ENCODE results near the gene BICDL2. TPM values are rescaled to one million over a fixed set of nuclear protein-coding genes. Genes with fewer than 3 reads are reported as not detected.

BICDL2 gene
- total RNA-seq, 1 experiment from 2014 or later, result not detected

DNA sequence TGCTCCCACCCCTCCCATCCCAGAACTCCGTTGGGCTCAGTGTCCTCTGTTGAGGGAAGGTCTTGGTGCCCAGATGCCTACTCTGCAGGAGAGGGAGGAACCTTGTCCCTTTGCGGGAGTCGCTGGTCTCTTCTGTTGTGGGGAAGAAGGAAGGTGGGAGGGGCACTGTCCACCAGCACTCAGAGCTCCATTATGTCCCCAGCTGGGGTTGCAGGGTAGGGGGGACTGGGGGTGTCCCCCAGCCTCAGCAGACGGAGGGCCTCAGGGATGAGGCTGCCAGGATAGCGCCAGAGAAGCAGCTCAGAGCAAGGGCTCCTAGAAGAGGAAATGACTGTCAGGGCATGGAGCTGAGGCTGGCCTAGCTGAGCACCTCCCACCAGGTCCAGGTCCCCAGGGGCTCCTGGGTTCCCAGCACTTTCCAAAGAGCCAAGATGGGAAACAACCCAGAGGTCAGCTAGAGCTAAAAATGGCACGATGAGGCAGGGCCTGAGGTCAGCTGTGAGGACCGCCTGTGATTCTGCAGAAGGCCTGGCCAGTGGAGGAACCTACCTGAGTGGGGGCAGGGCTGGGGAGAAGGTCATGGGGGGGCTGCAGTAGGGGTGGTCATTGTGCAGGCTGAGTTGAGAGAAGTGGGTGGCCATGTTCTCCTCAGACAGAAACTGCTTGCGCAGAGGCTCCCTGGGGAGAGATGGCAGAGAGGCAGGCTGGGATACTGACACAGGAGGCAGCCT is 13.9 kb downstream of the BICDL2 start:
- POLR2A ChIA-PET (ENCODE audit: low non-redundant PET), result no interaction called here
- Histone ChIP-seq H3K27ac (ENCODE audit: low read depth, low read length, poor library complexity, severe bottlenecking) (peak overlapping the region; percentile 97), H3K4me1 (ENCODE audit: insufficient read depth, low read length, poor library complexity, severe bottlenecking) (peaks cover 29% of the 10 kb centered on the region), H3K9me3 (ENCODE audit: low read depth, low read length, poor library complexity, severe bottlenecking) (no peaks in the 10 kb centered on the region), H3K4me3 (ENCODE audit: low read depth, low read length, poor library complexity, severe bottlenecking) (peak overlapping the region; percentile 71), H3K36me3 (ENCODE audit: insufficient read depth, low read length, poor library complexity, severe bottlenecking) (peaks cover 3% of the 10 kb centered on the region), H3K27me3 (replicated peaks; ENCODE audit: insufficient read depth, low read depth, low read length, poor library complexity) (no peaks in the 10 kb centered on the region)
- TSS peak; percentile 90 for BruUV-seq (replicated peaks)
- no peak for TF ChIP-seq EZH2 (IDR thresholded peaks at IDR 0.05; ENCODE audit: borderline replicate concordance, low read depth, low read length, poor library complexity, severe bottlenecking)
- TF ChIP-seq, protein P1, sequence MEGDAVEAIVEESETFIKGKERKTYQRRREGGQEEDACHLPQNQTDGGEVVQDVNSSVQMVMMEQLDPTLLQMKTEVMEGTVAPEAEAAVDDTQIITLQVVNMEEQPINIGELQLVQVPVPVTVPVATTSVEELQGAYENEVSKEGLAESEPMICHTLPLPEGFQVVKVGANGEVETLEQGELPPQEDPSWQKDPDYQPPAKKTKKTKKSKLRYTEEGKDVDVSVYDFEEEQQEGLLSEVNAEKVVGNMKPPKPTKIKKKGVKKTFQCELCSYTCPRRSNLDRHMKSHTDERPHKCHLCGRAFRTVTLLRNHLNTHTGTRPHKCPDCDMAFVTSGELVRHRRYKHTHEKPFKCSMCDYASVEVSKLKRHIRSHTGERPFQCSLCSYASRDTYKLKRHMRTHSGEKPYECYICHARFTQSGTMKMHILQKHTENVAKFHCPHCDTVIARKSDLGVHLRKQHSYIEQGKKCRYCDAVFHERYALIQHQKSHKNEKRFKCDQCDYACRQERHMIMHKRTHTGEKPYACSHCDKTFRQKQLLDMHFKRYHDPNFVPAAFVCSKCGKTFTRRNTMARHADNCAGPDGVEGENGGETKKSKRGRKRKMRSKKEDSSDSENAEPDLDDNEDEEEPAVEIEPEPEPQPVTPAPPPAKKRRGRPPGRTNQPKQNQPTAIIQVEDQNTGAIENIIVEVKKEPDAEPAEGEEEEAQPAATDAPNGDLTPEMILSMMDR (conservative IDR thresholded peaks at IDR 0.05; ENCODE audit: low read depth, low read length), result no peak
- peak; percentile 37 for DNase-seq (ENCODE audit: low spot score)
- CTCF ChIA-PET, result interaction anchor here (1.1 to 2.9 kb wide), 2 partner anchors 9 to 19 kb away, joined by 3 to 9 read pairs; no protein-coding TSS in a partner anchor
- intact Hi-C loops (cut with micrococcal nuclease; ENCODE audit: unreplicated experiment), result no loop called here

DNA sequence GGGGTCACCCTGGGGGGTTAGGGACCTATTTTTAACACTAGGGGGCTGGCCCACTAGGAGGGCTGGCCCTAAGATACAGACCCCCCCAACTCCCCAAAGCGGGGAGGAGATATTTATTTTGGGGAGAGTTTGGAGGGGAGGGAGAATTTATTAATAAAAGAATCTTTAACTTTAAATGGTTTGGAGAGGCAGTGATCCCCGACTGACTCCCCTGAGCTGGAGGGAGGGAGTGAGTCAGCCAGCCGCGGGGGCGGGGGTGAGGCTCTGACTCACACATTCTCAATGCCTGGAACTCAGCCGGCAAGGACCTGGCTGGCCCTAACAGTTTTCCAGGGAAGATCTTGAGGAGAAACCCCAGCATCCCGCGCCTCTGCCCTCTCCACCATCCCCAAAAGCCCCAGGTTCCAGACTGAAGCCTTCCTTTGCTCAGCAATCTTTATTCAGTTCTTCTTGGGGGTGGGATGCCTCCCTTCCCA is 14.5 kb downstream of the BICDL2 start:
- peak; percentile 93 for DNase-seq (ENCODE audit: low spot score)

DNA sequence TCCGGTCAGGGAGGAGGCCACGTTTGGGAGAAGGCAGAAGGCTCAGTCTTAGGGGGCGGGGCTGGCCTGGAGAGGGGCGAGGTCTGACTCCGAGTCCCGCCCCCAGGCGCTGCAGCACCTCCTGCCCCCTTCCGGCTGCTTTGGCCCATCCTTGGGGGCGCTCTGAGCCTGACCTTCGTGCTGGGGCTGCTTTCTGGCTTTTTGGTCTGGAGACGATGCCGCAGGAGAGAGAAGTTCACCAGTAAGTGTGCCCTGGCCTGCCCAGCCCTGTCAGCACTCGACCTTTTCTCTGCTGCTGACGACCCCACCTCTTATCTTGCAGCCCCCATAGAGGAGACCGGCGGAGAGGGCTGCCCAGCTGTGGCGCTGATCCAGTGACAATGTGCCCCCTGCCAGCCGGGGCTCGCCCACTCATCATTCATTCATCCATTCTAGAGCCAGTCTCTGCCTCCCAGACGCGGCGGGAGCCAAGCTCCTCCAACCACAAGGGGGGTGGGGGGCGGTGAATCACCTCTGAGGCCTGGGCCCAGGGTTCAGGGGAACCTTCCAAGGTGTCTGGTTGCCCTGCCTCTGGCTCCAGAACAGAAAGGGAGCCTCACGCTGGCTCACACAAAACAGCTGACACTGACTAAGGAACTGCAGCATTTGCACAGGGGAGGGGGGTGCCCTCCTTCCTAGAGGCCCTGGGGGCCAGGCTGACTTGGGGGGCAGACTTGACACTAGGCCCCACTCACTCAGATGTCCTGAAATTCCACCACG is 15.1 kb downstream of the BICDL2 start:
- Histone ChIP-seq H3K4me1 (ENCODE audit: insufficient read depth, low read length, poor library complexity, severe bottlenecking) (peaks cover 29% of the 10 kb centered on the region), H3K27me3 (replicated peaks; ENCODE audit: insufficient read depth, low read depth, low read length, poor library complexity) (no peaks in the 10 kb centered on the region), H3K9me3 (ENCODE audit: low read depth, low read length, poor library complexity, severe bottlenecking) (no peaks in the 10 kb centered on the region), H3K27ac (ENCODE audit: low read depth, low read length, poor library complexity, severe bottlenecking) (peak overlapping the region; percentile 97), H3K36me3 (ENCODE audit: insufficient read depth, low read length, poor library complexity, severe bottlenecking) (peaks cover 3% of the 10 kb centered on the region), H3K4me3 (ENCODE audit: low read depth, low read length, poor library complexity, severe bottlenecking) (peak overlapping the region; percentile 63)
- no TSS peak for BruUV-seq (replicated peaks)
- CTCF ChIA-PET, result interaction anchor here (0.5 to 2.9 kb wide), 3 partner anchors 10 to 184 kb away, joined by 3 to 9 read pairs (median 4); no protein-coding TSS in a partner anchor
- intact Hi-C loops (cut with micrococcal nuclease; ENCODE audit: unreplicated experiment), result no loop called here
- POLR2A ChIA-PET (ENCODE audit: low non-redundant PET), result no interaction called here
- peak; percentile 87 for DNase-seq (ENCODE audit: low spot score)
- no peak for TF ChIP-seq EZH2 (IDR thresholded peaks at IDR 0.05; ENCODE audit: borderline replicate concordance, low read depth, low read length, poor library complexity, severe bottlenecking)
- TF ChIP-seq, protein P1 (conservative IDR thresholded peaks at IDR 0.05; ENCODE audit: low read depth, low read length), result peak; percentile 41

More for the DNA sequence above, 14.5 kb downstream of the BICDL2 start:
- Histone ChIP-seq H3K36me3 (ENCODE audit: insufficient read depth, low read length, poor library complexity, severe bottlenecking) (peaks cover 3% of the 10 kb centered on the region), H3K27ac (ENCODE audit: low read depth, low read length, poor library complexity, severe bottlenecking) (peak overlapping the region; percentile 97), H3K27me3 (replicated peaks; ENCODE audit: insufficient read depth, low read depth, low read length, poor library complexity) (no peaks in the 10 kb centered on the region), H3K4me3 (ENCODE audit: low read depth, low read length, poor library complexity, severe bottlenecking) (peak overlapping the region; percentile 63), H3K4me1 (ENCODE audit: insufficient read depth, low read length, poor library complexity, severe bottlenecking) (peaks cover 29% of the 10 kb centered on the region), H3K9me3 (ENCODE audit: low read depth, low read length, poor library complexity, severe bottlenecking) (no peaks in the 10 kb centered on the region)
- no peak for TF ChIP-seq EZH2 (IDR thresholded peaks at IDR 0.05; ENCODE audit: borderline replicate concordance, low read depth, low read length, poor library complexity, severe bottlenecking)
- TF ChIP-seq, protein P1 (conservative IDR thresholded peaks at IDR 0.05; ENCODE audit: low read depth, low read length), result no peak
- no TSS peak for BruUV-seq (replicated peaks)
- intact Hi-C loops (cut with micrococcal nuclease; ENCODE audit: unreplicated experiment), result no loop called here
- POLR2A ChIA-PET (ENCODE audit: low non-redundant PET), result no interaction called here
- CTCF ChIA-PET, result interaction anchor here (2.9 kb wide), 1 partner anchor 9 kb away, joined by 9 read pairs; no protein-coding TSS in a partner anchor

All from A673 (cell line).